Gastrocnemius medialis (tissue), 4 donors: ENCODE results near the gene SMIM10L2A.
"Not testable (repeated sequence)": the region's sequence is repeated elsewhere in the genome, so short reads cannot be mapped to it uniquely, and the experiment has no call there.

Source experiments
- POLR2A ChIP-seq, 2 donors: fragments of 450-650 bp; IDR thresholded peaks; one replicate each; pipeline ENCODE4 v1.6.1; 2017; ENCODE audit warnings: antibody characterized with exemption in 2 of 2, mild to moderate bottlenecking in 2 of 2, moderate library complexity in 2 of 2
- TF ChIP-seq, protein P1 (sequence below), 5 experiments: fragments of 450-650 bp in 3 of 5; fragments of 200-600 bp in 2 of 5; sonication (generic) in 2 of 5; IDR thresholded peaks in 4 of 5; conservative IDR thresholded peaks in 1 of 5; 1 replicate in 4 of 5; 2 replicates in 1 of 5; pipeline ENCODE4 v1.5.1; 2016 to 2019; ENCODE audit warnings: antibody characterized with exemption in 5 of 5, mild to moderate bottlenecking in 3 of 5, moderate library complexity in 3 of 5

DNA sequence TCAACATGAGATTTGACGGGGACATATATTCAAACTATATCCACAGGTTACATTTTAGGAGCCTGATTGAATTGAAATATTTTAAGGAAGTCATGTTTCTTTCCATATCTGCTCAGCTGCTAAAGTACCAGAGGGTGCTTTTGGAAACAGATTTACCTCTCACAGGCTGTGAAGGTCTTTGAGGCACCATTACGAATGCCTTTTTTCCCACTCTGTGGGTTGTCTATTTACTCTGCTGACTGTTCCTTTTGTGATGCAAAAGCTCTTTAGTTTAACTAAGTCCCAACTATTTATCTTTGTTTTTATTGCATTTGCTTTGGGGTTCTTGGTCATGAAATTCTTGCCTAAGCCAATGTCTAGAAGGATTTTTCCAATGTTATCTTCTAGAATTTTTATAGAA lies 40.0 kb downstream of the SMIM10L2A start:
- TF ChIP-seq, protein P1, sequence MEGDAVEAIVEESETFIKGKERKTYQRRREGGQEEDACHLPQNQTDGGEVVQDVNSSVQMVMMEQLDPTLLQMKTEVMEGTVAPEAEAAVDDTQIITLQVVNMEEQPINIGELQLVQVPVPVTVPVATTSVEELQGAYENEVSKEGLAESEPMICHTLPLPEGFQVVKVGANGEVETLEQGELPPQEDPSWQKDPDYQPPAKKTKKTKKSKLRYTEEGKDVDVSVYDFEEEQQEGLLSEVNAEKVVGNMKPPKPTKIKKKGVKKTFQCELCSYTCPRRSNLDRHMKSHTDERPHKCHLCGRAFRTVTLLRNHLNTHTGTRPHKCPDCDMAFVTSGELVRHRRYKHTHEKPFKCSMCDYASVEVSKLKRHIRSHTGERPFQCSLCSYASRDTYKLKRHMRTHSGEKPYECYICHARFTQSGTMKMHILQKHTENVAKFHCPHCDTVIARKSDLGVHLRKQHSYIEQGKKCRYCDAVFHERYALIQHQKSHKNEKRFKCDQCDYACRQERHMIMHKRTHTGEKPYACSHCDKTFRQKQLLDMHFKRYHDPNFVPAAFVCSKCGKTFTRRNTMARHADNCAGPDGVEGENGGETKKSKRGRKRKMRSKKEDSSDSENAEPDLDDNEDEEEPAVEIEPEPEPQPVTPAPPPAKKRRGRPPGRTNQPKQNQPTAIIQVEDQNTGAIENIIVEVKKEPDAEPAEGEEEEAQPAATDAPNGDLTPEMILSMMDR (IDR thresholded peaks at IDR 0.05 in 4 of 5, conservative IDR thresholded peaks at IDR 0.05 in 1 of 5), result not testable (repeated sequence)
- not testable (repeated sequence) for TF ChIP-seq POLR2A (IDR thresholded peaks at IDR 0.05)
